Measurements from ENCODE around the gene MED7. TPM values are rescaled to one million over a fixed set of nuclear protein-coding genes. Genes with fewer than 3 reads are reported as not detected.

Gene MED7
- total and polyA plus RNA-seq, 2 of the 8 experiments (the other 6 are each of a cell fraction or from before 2014, with no cell fraction given): 6.9 to 9.5 TPM

- Histone ChIP-seq H3K4me2 (ENCODE audit: insufficient read depth in 1 of 2, low read depth in 2 of 2, low read length in 2 of 2) (no peak overlapping the region), H3K56ac (replicated peaks; ENCODE audit: insufficient read length, low read depth, low read length) (no peak overlapping the region), H3K23ac (ENCODE audit: insufficient read length) (no peak overlapping the region), H3K4me1 (replicated peaks in 1 of 4; ENCODE audit: control insufficient read depth in 3 of 4, insufficient read depth in 4 of 4, low read length in 3 of 4) (no peaks in the 10 kb centered on the region), H2AFZ (ENCODE audit: low read length) (no peak overlapping the region; the same call in 1 of the 2 replicates), H2BK15ac (ENCODE audit: low read length) (no peak overlapping the region), H4K20me1 (replicated peaks in 1 of 2; ENCODE audit: control insufficient read depth in 1 of 2, insufficient read depth in 2 of 2, low read length in 2 of 2) (no peaks in the 10 kb centered on the region), H4K5ac (ENCODE audit: insufficient read length, low read depth, low read length) (no peak overlapping the region), H2BK20ac (ENCODE audit: low read length) (no peak overlapping the region), H3K9me3 (ENCODE audit: insufficient read depth in 2 of 2, low read depth in 1 of 2, low read length in 1 of 2) (no peaks in the 10 kb centered on the region), H3K27ac (ENCODE audit: low read depth, low read length) (no peak overlapping the region), H4K91ac (replicated peaks; ENCODE audit: insufficient read length, low read length) (no peak overlapping the region), H3K27me3 (replicated peaks in 1 of 4; ENCODE audit: control insufficient read depth in 3 of 4, extremely low read depth in 1 of 4, insufficient read depth in 3 of 4, low read length in 3 of 4) (no peaks in the 10 kb centered on the region), H3K4me3 (ENCODE audit: extremely low read depth in 1 of 4, insufficient read depth in 2 of 4, low read depth in 3 of 4, low read length in 4 of 4) (no peak overlapping the region), H3K36me3 (ENCODE audit: control insufficient read depth in 2 of 4, insufficient read depth in 4 of 4, low read length in 3 of 4) (no peaks in the 10 kb centered on the region), H3K23me2 (ENCODE audit: low read depth, low read length) (no peaks in the 10 kb centered on the region), H2AK5ac (ENCODE audit: low read depth, low read length) (no peak overlapping the region), H3K4ac (replicated peaks; ENCODE audit: insufficient read length, low read depth, low read length) (no peak overlapping the region), H3K79me1 (ENCODE audit: low read depth, low read length) (no peaks in the 10 kb centered on the region), H2BK12ac (ENCODE audit: low read depth, low read length) (no peak overlapping the region), H4K8ac (ENCODE audit: extremely low read depth, insufficient read depth, low read length) (peak overlapping the region; percentile 76; the same call in 1 of the 2 replicates), H2BK120ac (replicated peaks; ENCODE audit: low read depth, low read length) (no peak overlapping the region), H3K14ac (ENCODE audit: insufficient read length) (no peak overlapping the region), H3K79me2 (ENCODE audit: control insufficient read depth in 1 of 2, insufficient read depth in 2 of 2, low read length in 2 of 2) (no peaks in the 10 kb centered on the region), H3K9ac (replicated peaks in 1 of 4; ENCODE audit: extremely low read depth in 1 of 4, low read depth in 3 of 4, low read length in 3 of 4) (no peak overlapping the region), H3K18ac (ENCODE audit: extremely low read depth, low read length) (no peak overlapping the region), H2BK5ac (ENCODE audit: low read depth, low read length) (no peak overlapping the region)
- POLR2A ChIA-PET (ENCODE audit: partially characterized antibody): no interaction called here
- no peak for TF ChIP-seq POU5F1 (IDR thresholded peaks at IDR 0.05; ENCODE audit: low read depth, low read length)
- no peak for TF ChIP-seq SRF (IDR thresholded peaks at IDR 0.05; ENCODE audit: low read depth, low read length)
- TF ChIP-seq, protein P1, sequence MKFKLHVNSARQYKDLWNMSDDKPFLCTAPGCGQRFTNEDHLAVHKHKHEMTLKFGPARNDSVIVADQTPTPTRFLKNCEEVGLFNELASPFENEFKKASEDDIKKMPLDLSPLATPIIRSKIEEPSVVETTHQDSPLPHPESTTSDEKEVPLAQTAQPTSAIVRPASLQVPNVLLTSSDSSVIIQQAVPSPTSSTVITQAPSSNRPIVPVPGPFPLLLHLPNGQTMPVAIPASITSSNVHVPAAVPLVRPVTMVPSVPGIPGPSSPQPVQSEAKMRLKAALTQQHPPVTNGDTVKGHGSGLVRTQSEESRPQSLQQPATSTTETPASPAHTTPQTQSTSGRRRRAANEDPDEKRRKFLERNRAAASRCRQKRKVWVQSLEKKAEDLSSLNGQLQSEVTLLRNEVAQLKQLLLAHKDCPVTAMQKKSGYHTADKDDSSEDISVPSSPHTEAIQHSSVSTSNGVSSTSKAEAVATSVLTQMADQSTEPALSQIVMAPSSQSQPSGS (IDR thresholded peaks at IDR 0.05; ENCODE audit: low read length): no peak
- TF ChIP-seq CREB1 (IDR thresholded peaks at IDR 0.05): no peak
- no peak for TF ChIP-seq MAFK (IDR thresholded peaks at IDR 0.05; ENCODE audit: low read depth, low read length)
- CTCF ChIA-PET (ENCODE audit: partially characterized antibody): interaction anchor here (0.6 to 2.8 kb wide), 4 partner anchors 14 to 115 kb away, joined by 3 to 16 read pairs (median 4); no protein-coding TSS in a partner anchor
- 87% methylated on average over 12 of the region's 12 CpGs; no CpG with 5 or more reads in 1 of the 2 experiments for WGBS, 2 experiments (ENCODE audit: extremely low coverage in 1 of 2, insufficient coverage in 1 of 2, insufficient read length in 1 of 2, insufficient replicate concordance in 2 of 2, low coverage in 1 of 2, low lambda C conversion rate in 2 of 2, missing lambda C conversion rate in 1 of 2)
- DNase-seq (ENCODE audit: low read depth in 1 of 2, low spot score in 2 of 2): no peak
- no peak for FAIRE-seq
These were observed 20.4 kb upstream of the MED7 start for GRCh38 chr5:157162919-157163510.
